Testis (tissue), 2 donors: ENCODE measurements around the gene SH3TC1.

Experiments used
- CTCF ChIP-seq, 3 experiments: fragments of 450-650 bp in 2 of 3; fragments of 200-600 bp in 1 of 3; sonication (generic) in 1 of 3; IDR thresholded peaks; one replicate each; pipeline ENCODE4 v1.5.1; 2016 to 2019; ENCODE audit warnings: antibody characterized with exemption in 3 of 3, mild to moderate bottlenecking in 2 of 3, moderate library complexity in 1 of 3
- POLR2A ChIP-seq: fragments of 450-650 bp; IDR thresholded peaks from one replicate; pipeline ENCODE4 v1.6.1; 2017; ENCODE audit warnings: antibody characterized with exemption, mild to moderate bottlenecking, moderate library complexity

- no peak for TF ChIP-seq CTCF (IDR thresholded peaks at IDR 0.05)
- TF ChIP-seq POLR2A = no peak
These were observed 35.6 kb downstream of the SH3TC1 start for GRCh38 chr4:8234715-8235114.
